Measurements from ENCODE around the gene RPL18A.

Gene RPL18A

DNA sequence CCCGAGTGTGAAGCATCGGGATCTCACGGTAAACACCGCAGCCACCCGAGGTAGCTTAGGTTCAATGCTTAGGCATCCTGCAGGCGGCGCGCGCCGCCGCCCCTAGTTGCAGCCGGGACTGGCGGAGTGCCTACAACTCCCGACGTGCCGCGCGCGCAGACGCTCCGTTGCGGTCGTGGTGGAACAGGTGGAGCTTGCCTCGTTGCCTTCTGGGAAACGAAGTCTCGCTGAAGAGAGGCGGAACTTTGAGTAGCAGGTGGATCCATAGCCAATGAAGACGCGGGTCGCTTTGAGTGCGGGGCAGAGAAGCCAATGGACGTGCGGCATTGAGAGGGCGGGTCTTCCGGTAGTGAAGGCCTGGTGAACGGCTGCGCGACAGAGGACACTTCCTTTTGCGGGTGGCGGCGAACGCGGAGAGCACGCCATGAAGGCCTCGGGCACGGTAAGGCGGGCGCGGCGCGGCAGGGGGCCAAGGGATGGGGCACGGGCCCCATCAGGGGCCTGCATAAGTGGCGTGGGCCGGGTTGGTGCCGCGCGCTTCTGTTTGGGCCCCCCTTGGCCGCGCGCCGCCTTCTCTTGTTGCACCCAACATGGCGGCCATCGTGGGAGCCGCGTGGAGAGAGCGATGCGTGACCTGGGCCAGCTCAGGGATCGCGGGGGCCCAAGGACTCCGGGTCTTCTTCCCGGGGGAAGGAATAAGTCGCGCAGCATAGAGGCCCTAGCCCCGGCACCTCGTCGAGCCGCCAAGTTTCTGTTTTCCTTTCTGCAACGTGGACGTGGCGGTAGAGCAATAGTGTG is at the start of gene RPL18A:
RPL18A (plus strand) TSS at position 378 of the 798 bp plus-strand sequence; CDS start at position 425, 47 bp downstream.
- DNase-seq = peak; percentile 100

DNA sequence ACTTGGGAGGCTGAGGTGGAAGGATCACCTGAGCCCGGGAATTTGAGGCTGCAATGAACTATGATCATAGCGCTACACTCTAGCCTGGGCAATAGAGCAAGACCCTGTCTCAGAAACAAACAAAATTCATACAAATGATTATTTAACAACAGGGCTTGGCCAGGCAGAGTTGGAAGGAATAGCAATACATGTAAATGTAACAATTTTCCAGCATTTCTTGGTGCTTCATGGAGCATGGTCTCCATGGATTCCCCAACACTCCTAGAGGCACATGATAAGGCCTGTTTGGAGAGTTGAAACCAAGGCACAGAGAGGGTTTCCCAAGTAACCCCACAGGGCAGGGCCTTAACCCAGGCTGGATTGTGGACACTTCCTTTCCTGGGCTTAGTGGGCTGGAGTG is 48.6 kb upstream of the RPL18A start:
- no peak for DNase-seq

DNA sequence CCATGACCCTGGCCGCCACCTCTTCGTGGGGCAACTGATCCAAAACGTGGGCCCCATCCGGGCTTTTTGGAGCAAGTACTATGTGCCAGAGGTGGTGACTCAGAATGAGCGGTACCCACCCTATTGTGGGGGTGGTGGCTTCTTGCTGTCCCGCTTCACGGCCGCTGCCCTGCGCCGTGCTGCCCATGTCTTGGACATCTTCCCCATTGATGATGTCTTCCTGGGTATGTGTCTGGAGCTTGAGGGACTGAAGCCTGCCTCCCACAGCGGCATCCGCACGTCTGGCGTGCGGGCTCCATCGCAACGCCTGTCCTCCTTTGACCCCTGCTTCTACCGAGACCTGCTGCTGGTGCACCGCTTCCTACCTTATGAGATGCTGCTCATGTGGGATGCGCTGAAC is 48.0 kb upstream of the RPL18A start:
- no peak for DNase-seq

DNA sequence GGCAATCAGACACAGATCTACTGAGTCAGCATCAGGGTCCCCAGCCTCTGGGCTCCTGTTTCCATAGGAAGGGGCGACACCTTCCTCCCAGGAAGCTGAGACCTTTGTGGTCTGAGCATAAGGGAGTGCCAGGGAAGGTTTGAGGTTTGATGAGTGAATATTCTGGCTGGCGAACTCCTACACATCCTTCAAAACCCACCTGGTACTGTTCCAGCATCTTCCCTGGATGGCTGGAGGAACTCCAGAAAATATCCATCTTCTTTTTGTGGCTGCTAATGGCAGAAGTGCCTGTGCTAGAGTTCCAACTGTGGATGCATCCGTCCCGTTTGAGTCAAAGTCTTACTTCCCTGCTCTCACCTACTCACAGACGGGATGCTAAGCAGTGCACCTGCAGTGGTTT is 47.6 kb upstream of the RPL18A start:
- no peak for DNase-seq

DNA sequence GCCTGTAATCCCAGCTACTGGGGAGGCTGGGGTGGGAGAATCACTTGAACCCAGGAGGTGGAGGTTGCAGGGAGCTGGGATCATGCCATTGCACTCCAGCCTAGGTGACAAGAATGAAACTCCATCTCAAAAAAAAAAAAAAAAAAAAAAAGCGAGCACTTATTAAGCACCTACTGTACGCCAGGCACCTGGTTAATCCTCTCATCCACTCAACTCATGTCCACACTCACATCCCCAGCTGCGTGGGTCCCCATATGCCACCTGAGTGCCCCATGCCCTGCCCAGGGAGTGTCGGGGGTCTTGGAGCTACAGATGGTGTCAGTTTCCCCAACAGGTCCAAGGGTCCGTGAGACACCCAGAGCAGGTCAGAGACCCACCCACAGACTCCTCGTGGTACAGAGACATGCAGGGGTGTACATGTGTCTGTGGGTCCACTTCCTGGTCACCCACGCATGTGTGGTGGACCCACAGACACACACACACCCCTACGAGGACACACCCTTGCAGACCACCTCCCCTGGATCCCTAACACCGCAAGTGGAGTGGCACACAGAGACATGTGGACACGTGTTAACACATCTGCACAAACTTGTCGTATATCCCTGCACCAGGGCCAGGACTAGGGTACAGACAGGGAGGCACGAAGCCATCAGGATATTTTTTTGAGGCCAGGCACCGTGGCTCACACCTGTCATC is 41.9 kb upstream of the RPL18A start:
- DNase-seq = no peak

DNA sequence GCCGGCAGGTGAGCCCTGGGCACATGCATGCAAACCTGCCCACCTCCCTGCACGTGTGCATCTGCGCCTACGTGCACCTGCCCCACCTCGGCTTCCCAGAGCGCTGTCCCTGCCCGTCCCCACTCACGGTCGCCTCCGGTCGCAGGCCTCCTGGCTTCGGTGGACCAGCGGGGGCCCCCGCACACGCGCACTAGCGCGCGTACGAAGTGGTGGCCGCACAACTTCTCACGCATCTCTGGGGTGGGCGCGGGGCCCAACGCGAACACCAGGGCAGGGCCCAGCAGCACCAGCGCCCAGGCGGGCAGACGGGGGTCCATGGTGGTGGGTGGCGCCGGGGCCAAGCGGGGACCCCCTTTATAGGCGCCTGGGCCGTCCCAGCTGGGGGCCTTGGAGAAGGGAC is 38.5 kb upstream of the RPL18A start, which contains the start of gene INSL3:
INSL3 (minus strand) TSS at position 330 of the 400 bp plus-strand sequence; CDS start at position 317, 13 bp downstream.
- DNase-seq = no peak

DNA sequence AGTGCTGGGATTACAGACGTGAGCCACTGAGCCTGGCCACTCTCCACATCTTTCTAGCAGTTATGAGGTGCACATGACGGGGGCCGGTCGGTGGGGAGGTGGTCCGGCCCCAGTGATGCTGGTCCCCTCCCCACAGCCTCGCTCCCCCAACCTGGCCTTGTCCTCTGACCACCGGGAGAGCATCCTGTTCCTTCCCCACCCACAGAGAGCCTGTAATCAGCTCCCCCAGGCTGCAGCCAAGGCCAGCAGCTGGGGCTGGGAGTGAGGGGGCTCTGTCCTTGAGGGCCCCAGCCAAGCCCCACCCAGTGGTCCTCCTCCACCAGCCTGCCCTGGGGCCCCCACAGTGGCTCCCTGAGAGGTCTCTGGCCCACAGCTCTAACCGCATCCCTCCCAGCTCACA is 35.4 kb upstream of the RPL18A start:
- no peak for DNase-seq

DNA sequence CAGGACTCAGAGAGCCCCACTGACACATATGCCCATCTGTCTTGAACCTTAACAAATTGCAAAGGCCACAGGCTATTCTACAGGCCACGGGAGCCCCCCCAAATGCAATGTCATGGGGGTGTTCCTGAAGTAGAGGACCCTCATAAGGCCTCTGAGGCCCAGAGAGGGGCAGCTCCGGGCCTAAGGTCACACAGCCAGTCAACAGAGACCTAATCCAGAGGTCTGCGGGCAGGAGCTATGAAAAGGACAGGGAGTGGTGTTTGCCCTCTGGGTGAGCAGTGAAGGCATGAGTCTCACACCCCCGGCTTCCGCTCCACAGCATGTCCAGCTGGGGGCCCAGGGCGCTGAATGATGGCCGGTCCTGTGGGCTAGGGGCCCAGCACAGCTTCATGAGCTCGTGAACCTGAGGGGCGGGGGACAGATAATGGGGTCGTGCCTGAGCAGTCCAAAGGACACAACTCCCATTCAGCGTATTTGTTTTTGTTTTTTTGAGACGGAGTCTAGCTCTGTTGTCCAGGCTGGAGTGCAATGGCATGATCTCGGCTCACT is 33.1 kb upstream of the RPL18A start:
- no peak for DNase-seq

DNA sequence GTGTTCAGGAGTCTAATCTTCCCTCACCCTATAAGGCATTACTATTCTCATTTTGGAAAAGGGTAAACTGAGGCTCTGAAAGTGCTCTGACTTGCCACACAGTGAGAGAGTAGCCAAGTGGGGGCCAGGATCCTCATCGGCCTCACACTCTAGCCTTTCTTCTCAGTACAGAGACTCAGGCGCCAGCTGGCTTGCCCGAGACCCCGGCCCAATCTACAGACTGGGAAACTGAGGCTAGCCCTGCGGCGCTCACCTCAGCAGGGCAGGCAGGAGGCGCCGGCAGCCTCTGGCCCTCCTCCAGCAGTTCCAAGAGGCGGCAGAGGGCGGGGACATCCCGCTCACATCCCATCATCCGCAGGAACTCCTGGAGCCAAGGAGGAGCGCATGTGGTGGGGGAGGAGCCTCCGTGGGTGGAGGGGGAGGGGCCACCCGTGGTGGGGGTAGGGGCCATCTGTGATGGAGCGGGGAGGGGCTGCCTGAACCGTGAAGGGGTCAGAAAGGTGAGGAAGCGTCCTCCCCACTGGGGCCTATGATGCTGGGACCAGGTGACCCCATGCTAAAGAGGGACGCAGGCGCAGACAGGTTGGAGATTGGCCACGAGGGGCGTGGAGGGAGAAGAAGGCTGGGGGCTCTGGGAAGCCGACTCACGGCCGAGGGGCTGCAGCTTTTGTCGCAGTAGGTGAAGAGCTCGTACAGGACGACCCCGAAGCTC is 29.7 kb upstream of the RPL18A start:
- no peak for DNase-seq

DNA sequence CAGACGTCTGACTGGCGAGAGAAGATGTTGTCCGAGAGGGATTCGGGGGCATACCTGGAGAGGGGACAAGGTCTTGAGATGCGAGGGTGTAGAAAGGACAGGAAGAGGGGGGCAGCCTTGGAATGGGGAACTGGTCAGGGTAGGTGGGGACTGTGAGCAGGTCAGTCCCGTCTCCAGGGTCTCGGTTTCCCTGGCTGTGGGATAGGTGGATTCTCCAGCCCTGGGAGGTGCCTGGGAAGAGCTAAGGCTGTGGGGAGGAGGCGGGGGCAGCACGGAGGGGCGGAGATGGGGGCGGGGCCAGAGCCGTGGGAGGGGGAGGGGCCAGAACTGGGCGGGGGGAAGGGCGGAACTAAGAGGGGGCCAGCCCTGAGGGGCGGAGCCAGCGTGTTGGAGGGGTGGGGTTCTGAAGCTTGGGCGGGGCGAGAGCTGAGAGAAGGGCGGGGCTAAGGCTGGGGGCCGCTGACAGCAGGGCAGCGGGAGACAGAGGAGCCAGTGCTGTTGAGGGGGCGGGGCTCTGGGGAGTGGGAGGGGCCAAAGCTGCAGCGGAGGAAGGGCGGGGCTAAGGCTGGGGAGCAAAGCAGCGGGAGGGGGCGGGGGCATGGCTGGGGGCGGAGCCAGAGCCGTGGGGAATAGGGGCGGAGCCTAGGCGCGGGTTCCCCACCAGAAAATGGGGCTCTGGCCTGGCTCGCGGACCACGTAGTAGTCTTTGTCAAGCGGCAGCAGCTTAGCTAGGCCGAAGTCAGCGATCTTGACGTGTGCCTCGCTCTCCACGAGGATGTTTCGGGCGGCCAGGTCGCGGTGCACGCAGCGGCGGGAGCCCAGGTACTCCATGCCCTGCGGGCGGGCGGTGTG is 28.9 kb upstream of the RPL18A start:
- DNase-seq = peak; percentile 55

DNA sequence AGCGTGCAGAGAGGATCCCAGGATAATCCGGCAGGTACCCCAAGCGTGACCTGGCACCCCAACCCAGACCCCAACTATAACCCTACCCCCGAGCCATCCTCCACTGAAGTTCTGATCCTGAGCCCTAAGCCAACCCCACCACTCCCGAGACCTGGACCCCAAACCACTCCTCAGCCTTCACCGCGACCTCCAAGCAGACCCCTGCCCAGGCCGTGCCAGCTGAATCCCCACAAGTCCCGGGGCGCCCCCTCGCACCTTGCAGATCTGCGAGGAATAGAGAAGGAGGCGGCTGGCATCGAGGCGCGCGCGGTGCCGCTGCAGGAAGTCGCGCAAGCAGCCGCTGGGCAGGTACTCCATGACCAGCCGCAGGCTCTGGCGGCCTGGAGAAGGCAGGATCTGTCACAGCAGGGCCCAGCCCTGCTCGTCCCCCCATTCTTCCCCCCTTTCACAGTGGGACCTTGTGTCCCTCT is 28.3 kb upstream of the RPL18A start:
- DNase-seq = no peak

DNA sequence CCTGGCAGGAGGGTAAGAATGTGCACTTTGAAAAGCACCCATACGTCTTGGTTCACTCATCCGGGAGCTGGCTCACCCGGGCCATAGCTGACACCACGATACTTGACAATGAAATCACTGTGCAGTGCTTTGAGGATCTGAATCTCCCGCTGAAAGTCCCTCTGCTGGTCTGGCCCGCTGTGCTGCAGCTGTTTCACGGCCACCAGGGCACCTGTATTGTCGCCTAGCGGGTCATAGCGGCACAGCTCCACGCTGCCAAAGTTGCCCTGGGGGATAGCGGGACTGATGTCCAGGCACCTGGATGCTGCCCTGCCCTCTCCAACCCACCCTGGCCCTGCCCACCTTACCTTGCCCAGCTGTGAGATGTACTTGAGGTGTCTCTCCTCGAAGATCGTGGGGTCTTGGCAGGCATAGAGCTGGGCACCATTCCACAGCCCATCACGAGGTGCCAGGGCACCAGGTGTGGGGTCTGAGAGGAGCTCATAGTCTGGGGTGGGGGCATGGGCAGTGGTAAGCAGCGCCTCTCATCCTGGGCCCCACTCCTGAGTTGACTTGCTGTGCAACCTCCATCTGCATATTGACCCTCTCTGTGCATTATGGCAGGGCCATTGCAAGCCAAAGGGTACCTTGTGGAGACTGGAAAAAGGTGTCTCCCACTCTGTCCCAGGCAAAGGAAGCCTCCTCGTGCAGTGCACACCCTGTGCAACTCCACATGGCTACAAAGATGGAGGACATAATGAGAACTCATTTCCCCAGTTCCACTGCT is 27.1 kb upstream of the RPL18A start:
- no peak for DNase-seq

DNA sequence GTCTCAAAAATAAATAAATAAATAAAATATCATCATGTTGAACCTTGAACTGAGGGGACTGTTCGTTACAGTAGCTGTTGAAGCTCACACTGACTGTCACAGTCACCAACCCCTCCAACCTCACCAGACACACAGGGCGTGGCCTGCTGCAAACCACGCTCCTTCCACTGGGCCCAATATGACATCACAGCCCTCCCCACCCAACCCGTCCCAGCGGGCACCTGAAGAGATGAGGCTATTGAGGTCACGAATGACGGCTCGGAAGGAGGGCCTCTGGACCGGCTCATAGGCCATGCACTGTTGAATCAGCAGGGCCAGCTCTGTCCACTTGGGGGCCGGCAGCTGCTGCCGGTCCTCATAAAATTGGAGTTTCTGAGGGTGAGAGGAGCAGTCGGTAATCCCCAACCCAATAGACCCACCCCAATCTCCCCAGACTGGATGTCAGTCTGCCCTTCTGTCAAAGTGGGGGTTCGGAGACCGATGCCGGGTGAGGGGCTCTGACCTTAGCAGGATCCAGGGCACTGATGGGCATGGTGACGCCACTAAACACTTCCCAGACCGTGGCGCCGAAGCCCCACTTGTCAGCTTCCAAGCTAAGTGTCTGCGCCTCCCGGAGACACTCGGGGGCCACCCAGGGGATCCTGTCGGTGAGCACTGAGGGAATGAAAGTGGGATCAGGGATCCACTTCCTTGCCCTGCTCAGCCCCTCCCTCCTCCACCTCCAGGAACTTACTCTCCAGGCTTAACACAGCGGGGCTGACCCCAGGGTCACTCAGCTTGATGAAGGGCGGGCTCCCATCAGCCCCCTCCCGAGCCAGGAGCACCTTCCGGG is 25.1 kb upstream of the RPL18A start:
- peak; percentile 29 for DNase-seq

DNA sequence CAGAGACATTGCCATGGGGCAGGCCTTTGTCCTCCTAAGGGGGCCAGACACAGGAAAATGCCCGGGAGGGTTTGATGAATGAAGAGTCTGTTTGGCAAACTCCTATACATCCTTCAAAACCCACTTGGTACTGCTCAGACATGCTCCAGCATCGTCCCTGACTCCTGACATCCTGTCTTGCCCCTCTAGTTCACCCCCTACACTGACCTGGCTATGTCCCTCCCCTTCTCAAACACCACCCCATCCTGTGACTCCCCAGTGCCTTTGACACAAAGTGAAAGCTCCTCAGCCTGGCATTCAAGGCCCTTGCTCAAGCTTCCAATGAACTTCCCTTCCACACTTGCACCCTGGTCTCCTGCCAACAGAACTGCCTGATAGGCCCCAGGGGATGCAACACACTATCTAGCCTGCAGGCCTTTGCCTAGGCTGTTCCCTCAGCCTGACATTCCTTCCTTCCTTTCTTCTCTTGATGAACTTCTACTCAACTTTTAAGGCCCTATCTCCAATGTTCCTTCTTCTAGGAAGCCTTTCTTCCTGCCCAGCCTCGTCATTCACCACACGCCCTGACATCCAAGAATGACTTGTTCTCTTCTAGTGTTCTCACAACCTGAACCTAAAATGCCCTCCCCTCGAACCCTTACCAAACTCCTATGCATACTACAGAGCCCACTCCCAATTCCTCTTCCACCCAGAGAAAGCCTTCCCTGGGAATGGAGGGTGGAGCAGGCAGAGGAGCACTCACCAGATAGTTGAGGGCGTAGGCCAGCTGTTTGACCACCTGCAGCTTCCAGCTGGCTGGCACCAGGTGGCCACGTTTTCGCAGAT is 24.3 kb upstream of the RPL18A start:
- DNase-seq = no peak

DNA sequence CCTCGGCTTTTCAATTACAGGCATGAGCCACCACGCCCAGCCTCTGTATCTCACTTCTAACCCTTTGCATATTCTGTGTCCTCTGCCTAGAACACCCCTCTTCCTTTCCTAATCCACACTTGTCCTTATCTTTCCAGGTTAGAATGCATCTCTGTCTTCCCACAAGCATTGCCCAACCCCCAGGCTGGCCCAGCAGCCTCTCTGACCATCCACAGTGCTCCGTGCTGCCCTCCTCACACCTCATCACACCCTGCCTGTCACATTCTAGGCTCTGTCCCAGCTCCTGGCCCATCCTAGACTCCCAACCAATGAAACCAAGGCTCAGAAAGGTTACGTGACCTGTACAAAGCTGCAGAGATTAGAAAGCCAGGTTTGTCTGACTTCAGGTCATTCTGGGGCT is 23.2 kb upstream of the RPL18A start:
- DNase-seq = no peak

DNA sequence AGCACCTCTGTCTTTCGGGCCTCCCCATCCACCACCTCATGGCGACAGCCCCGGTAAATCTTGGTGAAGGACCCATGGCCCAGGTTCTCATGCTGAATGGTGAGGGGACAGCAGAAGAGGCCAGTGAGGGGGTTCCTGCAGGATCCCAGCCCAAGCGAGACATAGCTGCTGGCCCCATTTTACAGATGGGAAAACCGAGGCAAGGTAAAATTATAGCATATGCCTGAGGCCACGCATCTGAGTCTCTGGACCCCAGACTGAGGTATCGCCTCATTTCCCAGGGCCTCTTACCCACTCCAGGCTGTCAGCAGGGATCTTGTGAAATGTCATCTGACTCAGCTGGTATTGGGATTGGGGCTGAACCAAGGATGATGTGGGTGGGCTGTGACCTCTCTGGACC is 21.7 kb upstream of the RPL18A start:
- DNase-seq = no peak

DNA sequence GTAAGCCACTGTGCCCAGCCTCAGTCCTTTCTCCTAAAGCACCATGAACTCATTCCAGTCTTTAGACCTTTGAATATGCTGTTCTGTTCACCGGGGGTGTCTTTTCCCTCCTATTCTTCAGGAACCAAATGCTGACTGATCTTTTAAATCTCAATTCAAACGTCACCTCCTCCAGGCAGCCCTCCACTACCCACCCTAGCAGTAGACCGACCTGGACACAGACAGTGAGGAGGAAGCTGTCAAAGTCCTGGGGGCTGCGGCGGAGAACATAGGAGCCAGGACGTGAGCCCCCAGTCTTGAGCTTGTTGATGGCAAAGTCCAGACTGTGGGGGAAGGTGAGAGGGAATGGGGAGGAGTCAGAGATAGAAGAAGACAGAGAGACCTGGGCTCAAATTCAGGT is 19.7 kb upstream of the RPL18A start:
- DNase-seq = no peak

DNA sequence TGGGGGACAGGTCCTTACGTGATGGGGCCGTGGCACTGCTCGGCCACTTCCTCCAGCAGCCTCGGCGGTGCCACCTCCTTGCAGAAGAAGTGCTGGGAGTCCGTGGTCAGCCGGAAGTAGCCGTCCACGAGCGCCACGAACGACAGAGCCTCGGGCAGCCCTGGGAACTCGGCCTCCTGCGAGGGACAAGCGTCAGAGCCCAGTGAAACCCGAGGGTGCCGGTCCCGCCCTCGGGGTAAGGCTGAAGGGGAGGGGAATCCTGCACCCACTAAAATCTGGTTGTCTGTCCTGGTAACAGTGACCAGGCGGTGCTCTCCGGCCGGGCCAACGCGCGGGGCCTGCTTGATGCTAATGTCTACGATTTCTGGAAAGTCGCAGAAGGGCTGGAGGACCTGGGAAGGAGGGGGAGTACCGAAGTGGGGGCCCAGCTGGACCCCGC is 18.3 kb upstream of the RPL18A start:
- no peak for DNase-seq
